HG03520 (cell line): ENCODE results near the gene ZYX.
"Not testable (repeated sequence)": the region's sequence is repeated elsewhere in the genome, so short reads cannot be mapped to it uniquely, and the experiment has no call there.

Experiments
- ATAC-seq: cut with Tn5 transposase; IDR thresholded peaks from one replicate; pipeline ENCODE4 v1.9.1; 2021; ENCODE audit warnings: mild to moderate bottlenecking, moderate library complexity; ENCODE audit not compliant: unreplicated experiment

The ZYX gene

GRCh38 chr7:143396625-143397556, 15.7 kb downstream of the ZYX start:
- ATAC-seq = no peak

GRCh38 chr7:143397710-143398530, 16.8 kb downstream of the ZYX start:
- no peak for ATAC-seq

GRCh38 chr7:143398616-143399015, 17.5 kb downstream of the ZYX start:
- ATAC-seq = no peak

GRCh38 chr7:143399151-143399550, 18.0 kb downstream of the ZYX start:
- ATAC-seq = no peak

GRCh38 chr7:143399642-143400041, 18.5 kb downstream of the ZYX start:
- no peak for ATAC-seq

- ATAC-seq = no peak
These were observed 20.1 kb downstream of the ZYX start for GRCh38 chr7:143401265-143401664.

- ATAC-seq = not testable (repeated sequence)
These were observed 21.1 kb downstream of the ZYX start for GRCh38 chr7:143402233-143402632.

- ATAC-seq = no peak
These were observed 24.2 kb downstream of the ZYX start for GRCh38 chr7:143405173-143406001.

- no peak for ATAC-seq
These were observed 24.8 kb downstream of the ZYX start for GRCh38 chr7:143406002-143406357.

GRCh38 chr7:143407287-143408251, 26.4 kb downstream of the ZYX start:
- ATAC-seq = no peak

GRCh38 chr7:143408252-143408685, 27.1 kb downstream of the ZYX start:
- ATAC-seq = no peak

GRCh38 chr7:143408686-143409561, 27.8 kb downstream of the ZYX start, which contains the start of gene EPHA1:
Gene EPHA1, minus strand, starts transcription at chr7:143408856. Its CDS starts 51 bp downstream, at chr7:143408805.
- ATAC-seq = no peak

- ATAC-seq = no peak
These were observed 29.4 kb downstream of the ZYX start for GRCh38 chr7:143410521-143411004.

GRCh38 chr7:143411976-143412708, 31.0 kb downstream of the ZYX start:
- ATAC-seq = no peak

GRCh38 chr7:143413123-143413522, 32.0 kb downstream of the ZYX start:
- ATAC-seq = no peak

GRCh38 chr7:143415209-143415608, 34.1 kb downstream of the ZYX start:
- not testable (repeated sequence) for ATAC-seq

- ATAC-seq = no peak
These were observed 34.7 kb downstream of the ZYX start for GRCh38 chr7:143415742-143416397.
